HG03280 (cell line): Measurements from ENCODE around the gene PTGES.
"Not testable (repeated sequence)": the region's sequence is repeated elsewhere in the genome, so short reads cannot be mapped to it uniquely, and the experiment has no call there.

ENCODE experiments used
- ATAC-seq: cut with Tn5 transposase; IDR thresholded peaks from one replicate; pipeline ENCODE4 v1.9.1; 2021; ENCODE audit warnings: mild to moderate bottlenecking, moderate library complexity; ENCODE audit not compliant: unreplicated experiment

PTGES gene

GRCh38 chr9:129752900-129753729, at the start of gene PTGES:
Gene PTGES, minus strand, starts transcription at chr9:129753042. Its CDS starts 30 bp downstream, at chr9:129753012.
- ATAC-seq: no peak

GRCh38 chr9:129801504-129801903, 48.7 kb upstream of the PTGES start:
- ATAC-seq: no peak

GRCh38 chr9:129798973-129799372, 46.1 kb upstream of the PTGES start:
- no peak for ATAC-seq

- not testable (repeated sequence) for ATAC-seq
These were observed 43.2 kb upstream of the PTGES start for GRCh38 chr9:129796029-129796428.

GRCh38 chr9:129794549-129794948, 41.7 kb upstream of the PTGES start:
- ATAC-seq: no peak

DNA sequence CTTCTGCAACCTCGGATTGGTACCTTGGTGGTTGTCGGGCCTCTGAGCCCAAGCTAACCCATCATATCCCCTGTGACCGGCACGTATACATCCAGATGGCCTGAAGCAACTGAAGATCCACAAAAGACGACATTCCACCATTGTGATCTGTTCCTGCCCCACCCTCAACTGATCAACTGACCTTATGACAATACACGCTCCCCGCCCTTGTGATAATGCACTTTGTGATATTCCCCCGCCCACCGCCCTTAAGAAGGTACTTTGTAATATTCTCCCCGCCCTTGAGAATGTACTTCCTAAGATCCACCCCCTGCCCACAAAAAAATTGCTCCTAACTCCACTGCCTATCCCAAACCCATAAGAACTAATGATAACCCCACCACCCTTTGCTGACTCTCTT, 33.6 kb upstream of the PTGES start:
- ATAC-seq: no peak

DNA sequence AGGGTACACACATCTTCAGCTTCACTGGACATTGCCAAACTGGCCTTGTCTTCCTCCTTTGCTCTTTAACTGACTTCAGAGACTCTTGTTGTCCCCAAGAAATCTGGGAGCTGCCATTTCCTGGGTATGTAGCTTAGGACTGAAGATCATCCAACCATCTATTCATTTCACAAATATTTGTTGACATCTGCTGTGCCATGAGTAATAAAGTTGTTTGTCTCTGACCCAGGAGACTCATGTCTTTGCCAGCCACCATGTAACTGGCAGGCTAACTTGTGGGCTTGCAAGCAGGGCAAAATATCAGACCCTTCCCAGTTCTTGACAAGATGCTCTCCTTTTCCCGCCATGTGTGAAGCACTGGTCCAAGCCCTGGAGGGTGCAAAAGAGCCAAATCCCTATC, 33.0 kb upstream of the PTGES start:
- ATAC-seq: no peak

DNA sequence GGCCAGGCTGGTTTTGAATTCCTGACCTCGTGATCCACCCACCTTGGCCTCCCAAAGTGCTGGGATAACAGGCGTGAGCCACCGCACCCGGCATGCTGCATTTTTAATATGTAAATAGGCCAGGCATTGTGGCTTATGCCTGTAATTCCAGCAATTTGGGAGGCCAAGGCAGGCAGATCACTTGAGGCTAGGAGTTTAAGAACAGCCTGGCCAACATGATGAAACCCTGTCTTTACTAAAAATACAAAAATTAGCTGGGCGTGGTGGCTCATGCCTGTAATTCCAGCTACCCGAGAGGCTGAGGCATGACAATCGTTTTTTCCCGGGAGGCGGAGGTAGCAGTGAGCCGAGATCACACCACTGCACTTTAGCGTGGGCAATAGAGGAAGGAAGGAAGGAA, 32.1 kb upstream of the PTGES start:
- not testable (repeated sequence) for ATAC-seq

DNA sequence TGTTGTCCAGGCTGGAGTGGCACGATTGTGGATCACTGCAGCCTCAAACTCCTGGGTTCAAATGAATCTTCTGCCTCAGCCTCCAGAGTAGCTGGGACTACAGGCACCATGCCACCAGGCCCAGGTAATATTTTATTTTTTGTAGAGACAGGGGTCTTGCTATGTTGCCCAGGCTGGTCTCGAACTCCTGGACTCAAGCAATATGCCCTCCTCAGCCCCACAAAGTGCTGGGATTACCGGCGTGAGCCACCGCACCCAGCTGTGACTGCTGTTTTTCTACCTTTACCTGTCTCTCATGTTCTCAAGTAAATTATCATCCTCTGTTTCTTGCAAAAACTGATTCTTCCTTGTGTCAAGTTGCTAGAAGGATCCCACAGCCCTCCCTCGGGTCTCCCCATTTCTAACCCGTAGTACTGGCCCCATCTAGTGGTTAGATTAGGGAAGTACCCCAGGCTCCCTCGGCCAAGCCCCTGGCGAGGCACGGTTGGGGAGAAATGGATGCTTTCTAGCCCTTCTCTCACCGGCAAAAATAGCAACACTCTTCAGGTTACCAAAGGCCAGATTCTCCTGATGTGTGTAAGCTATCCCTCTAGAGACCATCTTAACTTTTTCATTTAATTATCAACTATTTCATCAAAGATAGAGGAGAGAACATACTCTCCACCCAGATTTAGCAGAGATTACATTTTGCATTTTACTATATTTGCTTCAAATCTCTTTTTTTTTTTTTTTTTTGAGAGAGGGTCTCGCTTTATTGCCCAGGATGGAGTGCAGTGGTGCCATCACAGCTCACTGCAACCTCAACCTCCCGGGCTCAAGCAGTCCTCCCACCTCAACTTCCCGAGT, 30.9 kb upstream of the PTGES start:
- ATAC-seq: no peak

DNA sequence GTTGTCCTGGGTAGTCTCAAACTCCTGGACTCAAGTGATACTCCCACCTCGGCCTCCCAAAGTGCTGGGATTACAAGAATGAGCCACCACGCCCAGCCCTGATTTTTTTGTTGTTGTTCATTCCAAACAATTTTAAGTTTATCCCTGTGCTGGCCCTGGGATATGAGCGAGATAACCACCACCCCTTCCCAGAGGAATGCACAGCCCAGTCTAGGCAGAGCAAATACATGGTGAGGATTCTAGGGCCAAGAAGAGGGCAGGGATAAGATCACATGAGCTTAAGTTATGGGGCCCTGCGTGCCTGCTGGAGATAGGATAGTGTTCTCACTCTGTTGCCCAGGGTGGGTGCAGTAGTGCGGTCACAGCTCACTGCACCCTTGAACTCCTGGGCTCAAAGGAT, 29.1 kb upstream of the PTGES start:
- ATAC-seq: no peak

GRCh38 chr9:129781131-129781530, 28.3 kb upstream of the PTGES start:
- ATAC-seq: no peak

DNA sequence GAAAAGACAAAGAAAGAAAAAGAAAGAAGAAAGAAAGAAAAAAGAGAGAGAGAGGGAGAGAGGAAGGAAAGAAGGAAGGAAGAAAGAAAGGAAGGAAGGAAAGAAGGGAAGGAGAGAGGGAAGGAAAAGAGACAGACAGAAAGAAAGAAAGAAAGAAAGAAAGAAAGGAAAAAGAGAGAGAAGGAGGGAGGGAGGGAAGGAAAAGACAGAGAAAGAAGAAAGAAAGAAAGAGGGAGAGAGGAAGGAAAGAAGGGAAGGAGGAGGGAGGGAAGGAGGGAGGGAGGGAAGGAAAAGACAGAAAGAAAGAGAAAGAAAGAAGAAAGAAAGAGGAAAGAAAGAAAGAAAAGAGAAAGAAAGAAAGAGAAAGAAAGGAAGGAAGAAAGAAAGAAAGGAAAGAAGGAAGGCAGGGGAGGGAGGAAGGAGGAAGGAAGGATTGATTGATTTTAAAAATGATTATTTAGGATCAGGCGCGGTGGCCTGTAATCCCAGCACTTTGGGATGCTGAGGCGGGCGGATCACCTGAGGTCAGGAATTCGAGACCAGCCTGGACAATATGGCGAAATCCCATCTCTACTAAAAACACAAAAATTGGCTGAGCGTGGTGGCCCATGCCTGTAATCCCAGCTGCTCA, 26.8 kb upstream of the PTGES start:
- no peak for ATAC-seq

DNA sequence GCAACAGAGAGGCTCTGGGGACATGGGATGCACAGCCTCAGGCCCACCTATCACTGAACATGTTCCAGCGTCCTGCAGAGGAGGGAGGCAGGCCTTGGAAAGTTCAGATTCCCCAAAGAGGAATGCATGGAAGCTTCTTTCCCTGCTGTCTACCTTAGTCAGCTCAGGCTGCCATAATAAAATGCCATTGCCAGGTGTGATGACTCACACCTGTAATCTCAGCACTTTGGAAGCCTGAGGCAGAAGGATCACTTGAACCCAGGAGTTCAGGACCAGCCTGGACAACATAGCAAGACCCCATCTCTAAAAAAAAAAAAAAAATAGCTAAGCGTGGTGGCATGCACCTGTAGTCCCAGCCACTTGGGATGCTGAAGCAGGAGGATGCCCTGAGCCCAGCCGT, 25.6 kb upstream of the PTGES start:
- no peak for ATAC-seq

DNA sequence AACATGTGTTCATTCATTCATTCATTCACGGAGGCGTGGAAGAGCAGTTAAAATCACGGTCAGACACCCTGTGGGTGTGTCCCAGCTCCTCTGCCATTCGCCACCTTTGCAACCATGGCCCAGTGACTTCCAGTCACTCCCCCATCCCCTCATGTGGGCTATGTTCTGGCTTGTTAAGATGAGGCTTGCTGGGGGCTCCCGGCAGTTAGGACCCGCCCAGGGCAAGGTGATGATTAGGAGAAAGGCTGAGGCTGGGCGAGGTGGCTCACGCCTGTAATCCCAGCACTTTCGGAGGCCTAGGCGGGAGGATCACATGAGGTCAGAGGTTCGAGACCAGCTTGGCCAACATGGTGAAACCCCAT, 24.9 kb upstream of the PTGES start:
- ATAC-seq: no peak

- no peak for ATAC-seq
These were observed 24.3 kb upstream of the PTGES start for GRCh38 chr9:129776938-129777768.

- no peak for ATAC-seq
These were observed 23.7 kb upstream of the PTGES start for GRCh38 chr9:129776566-129776937.

GRCh38 chr9:129776096-129776495, 23.3 kb upstream of the PTGES start:
- not testable (repeated sequence) for ATAC-seq

DNA sequence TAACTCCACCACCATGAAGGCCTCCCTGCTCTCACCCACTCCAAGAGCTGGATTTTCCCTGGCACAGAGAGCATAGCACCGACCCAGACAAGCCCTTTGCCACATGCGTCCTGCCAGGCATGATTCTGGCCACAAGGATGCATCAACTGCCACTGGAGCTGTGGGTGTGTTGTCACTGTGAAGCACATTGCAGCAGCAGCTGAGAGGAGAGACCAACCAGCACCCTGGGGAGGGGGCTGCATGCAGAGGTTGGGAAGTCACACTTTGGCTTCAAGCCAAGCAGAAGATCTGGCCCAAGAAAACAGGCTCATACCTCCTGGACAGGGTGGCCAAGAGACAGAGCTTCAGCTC, 22.6 kb upstream of the PTGES start:
- ATAC-seq: no peak

GRCh38 chr9:129774791-129775447, 22.1 kb upstream of the PTGES start:
- no peak for ATAC-seq

DNA sequence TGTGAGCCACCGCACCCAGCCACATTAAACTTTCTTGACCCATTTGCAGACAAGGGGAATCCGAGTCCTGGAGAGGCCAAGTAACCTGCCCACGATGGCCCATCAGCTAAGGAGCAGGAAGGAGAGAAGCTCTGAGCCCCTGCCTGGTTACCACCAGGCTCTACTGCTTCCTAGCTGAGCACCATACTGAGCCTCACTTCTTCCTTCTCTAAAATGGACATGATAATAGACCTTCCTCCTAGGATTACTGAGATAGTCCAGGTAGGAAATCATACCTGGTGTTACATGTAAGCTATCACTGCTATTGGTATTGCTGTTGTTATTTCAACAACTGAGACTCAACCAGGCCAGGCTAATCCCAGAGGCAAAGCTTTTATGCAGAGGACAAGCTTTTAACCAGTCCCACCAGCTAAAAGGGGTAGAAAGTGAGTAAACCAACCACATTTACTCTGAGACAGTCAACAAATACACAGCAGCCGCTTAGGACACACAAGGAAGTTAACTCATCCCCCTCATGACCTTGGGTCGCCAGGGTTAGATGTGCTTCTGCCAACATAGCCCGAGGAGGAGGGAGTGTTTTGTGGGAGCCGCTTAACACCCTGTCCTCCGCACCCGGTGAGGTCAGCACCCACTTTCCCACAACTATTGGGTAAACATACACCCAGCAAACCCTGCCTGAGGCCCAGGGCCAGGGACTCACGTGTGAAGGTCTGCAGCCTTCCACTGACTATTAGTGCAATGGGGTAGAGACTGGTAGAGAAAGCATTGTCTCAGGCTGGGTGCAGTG, 20.6 kb upstream of the PTGES start:
- ATAC-seq: no peak
